Measurements from ENCODE around the gene ADARB2.
"Not testable (repeated sequence)": the region's sequence is repeated elsewhere in the genome, so short reads cannot be mapped to it uniquely, and the experiment has no call there.

ADARB2 gene

DNA sequence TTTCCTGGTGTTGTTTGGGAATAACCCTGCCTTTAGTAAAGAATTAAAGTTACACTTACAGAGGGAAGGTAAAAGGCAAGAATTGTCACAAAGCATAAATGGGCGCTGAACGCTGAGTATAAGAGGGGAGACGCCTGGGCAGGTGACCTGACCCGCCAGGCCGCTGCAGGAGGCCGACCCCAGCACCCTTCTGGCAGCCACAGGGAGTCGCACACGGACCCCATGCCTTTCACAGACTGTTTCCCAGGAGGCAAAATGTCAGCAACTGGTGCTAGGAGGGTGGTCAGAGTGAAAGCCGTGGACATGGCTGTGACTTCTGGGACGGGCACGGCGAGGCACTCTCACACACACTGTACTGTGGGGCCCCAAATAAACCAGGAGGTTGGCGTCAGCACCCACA lies 392.9 kb downstream of the ADARB2 start:
- Histone ChIP-seq H3K27me3 (no peaks in the 10 kb centered on the region), H3K4me1 (ENCODE audit: control insufficient read depth in 1 of 2, insufficient read depth in 1 of 2, low read depth in 1 of 2, low read length in 1 of 2) (no peaks in the 10 kb centered on the region), H3K4me3 (ENCODE audit: low read depth in 1 of 2, low read length in 1 of 2) (no peak overlapping the region), H3K36me3 (no peaks in the 10 kb centered on the region), H3K27ac (no peak overlapping the region), H3K9me3 (no peaks in the 10 kb centered on the region)
- TF ChIP-seq, protein P1, sequence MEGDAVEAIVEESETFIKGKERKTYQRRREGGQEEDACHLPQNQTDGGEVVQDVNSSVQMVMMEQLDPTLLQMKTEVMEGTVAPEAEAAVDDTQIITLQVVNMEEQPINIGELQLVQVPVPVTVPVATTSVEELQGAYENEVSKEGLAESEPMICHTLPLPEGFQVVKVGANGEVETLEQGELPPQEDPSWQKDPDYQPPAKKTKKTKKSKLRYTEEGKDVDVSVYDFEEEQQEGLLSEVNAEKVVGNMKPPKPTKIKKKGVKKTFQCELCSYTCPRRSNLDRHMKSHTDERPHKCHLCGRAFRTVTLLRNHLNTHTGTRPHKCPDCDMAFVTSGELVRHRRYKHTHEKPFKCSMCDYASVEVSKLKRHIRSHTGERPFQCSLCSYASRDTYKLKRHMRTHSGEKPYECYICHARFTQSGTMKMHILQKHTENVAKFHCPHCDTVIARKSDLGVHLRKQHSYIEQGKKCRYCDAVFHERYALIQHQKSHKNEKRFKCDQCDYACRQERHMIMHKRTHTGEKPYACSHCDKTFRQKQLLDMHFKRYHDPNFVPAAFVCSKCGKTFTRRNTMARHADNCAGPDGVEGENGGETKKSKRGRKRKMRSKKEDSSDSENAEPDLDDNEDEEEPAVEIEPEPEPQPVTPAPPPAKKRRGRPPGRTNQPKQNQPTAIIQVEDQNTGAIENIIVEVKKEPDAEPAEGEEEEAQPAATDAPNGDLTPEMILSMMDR (IDR thresholded peaks at IDR 0.05): no peak

DNA sequence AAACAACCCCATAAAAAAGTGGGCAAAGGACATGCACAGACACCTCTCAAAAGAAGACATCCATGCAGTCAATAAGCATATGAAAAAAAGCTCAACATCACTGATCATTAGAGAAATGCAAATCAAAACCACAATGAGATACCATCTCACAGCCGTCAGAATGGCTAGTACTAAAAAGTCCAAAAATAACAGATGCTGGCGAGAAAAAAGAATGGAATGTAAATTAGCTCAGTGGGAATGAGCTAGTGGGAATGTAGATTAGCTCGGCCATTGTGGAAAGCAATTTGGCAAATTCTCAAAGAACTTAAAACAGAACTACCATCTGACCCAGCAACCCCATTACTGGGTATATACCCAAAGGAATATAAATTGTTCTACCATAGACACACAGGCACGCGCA lies 394.1 kb downstream of the ADARB2 start:
- no peaks in the 10 kb centered on the region for H3K36me3 ChIP-seq
- no peaks in the 10 kb centered on the region for H3K27me3 ChIP-seq
- H3K4me1 ChIP-seq (ENCODE audit: control insufficient read depth in 1 of 2, insufficient read depth in 1 of 2, low read depth in 1 of 2, low read length in 1 of 2): no peaks in the 10 kb centered on the region
- H3K27ac ChIP-seq: no peak overlapping the region
- no peaks in the 10 kb centered on the region for H3K9me3 ChIP-seq
- TF ChIP-seq, protein P1 (IDR thresholded peaks at IDR 0.05): no peak
- no peak overlapping the region for H3K4me3 ChIP-seq (ENCODE audit: low read depth in 1 of 2, low read length in 1 of 2)

DNA sequence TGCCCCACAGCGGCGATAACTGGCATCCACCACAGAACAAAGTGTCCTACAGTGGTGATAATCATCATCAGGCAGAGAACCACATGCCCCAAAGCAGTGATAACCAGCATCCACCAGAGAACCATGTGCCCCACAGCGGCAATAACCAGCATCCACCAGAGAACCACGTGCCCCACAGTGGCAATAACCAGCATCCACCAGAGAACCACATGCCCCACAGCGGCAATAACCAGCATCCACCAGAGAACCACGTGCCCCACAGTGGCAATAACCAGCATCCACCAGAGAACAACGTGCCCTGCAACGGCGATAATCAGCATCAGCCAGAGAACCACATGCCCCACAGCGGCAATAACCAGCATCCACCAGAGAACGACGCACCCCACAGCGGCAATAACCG lies 396.3 kb downstream of the ADARB2 start:
- H3K4me3 ChIP-seq (ENCODE audit: low read depth in 1 of 2, low read length in 1 of 2); H3K27ac ChIP-seq; H3K27me3 ChIP-seq; H3K9me3 ChIP-seq; H3K4me1 ChIP-seq (ENCODE audit: control insufficient read depth in 1 of 2, insufficient read depth in 1 of 2, low read depth in 1 of 2, low read length in 1 of 2); H3K36me3 ChIP-seq: not testable (repeated sequence)

DNA sequence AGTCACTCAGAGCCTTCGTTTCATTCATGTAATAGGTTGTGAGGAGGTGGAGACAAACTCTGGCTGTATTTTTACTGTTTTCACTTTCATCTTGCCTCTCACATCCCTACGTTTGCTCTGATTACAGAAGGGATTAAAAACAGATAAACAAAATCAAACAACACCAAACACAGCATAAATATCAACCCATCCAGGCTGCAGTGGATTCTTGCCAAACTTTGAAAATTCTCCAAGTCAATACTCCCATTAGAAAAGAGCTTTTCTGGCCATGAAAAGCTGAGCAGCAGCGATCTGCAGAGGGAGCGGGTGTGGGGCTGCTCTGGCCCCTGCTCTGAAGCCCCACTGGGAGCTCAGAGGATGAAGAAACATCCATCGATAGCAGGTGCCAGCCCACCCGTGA lies 397.9 kb downstream of the ADARB2 start:
- no peaks in the 10 kb centered on the region for H3K36me3 ChIP-seq
- H3K9me3 ChIP-seq: no peaks in the 10 kb centered on the region
- TF ChIP-seq, protein P1 (IDR thresholded peaks at IDR 0.05): no peak
- no peaks in the 10 kb centered on the region for H3K27me3 ChIP-seq
- H3K4me3 ChIP-seq (ENCODE audit: low read depth in 1 of 2, low read length in 1 of 2): no peak overlapping the region
- no peak overlapping the region for H3K27ac ChIP-seq
- no peaks in the 10 kb centered on the region for H3K4me1 ChIP-seq (ENCODE audit: control insufficient read depth in 1 of 2, insufficient read depth in 1 of 2, low read depth in 1 of 2, low read length in 1 of 2)

DNA sequence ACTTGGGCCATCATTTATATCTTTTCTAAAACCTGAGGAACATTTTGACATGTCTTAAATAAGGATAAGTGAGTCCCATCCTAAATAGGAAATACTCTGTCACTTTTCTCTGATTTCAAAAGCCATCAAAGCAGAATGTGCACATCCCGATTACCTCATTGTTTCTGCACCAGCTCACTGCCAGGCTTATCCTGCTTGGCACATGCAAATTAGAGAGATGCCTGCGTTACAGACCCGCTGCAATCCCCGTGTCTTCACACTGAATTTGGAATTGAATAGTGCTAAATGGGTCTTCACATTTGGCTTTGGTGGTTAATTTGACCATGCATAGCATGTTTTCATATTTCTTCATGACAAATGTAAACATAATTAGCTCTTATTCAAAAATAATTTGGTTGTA lies 401.7 kb downstream of the ADARB2 start:
- no peak overlapping the region for H3K4me3 ChIP-seq (ENCODE audit: low read depth in 1 of 2, low read length in 1 of 2)
- H3K36me3 ChIP-seq: no peaks in the 10 kb centered on the region
- H3K9me3 ChIP-seq: no peaks in the 10 kb centered on the region
- H3K27me3 ChIP-seq: peaks cover 12% of the 10 kb centered on the region
- no peak overlapping the region for H3K27ac ChIP-seq
- H3K4me1 ChIP-seq (ENCODE audit: control insufficient read depth in 1 of 2, insufficient read depth in 1 of 2, low read depth in 1 of 2, low read length in 1 of 2): no peaks in the 10 kb centered on the region
- TF ChIP-seq, protein P1 (IDR thresholded peaks at IDR 0.05): no peak

DNA sequence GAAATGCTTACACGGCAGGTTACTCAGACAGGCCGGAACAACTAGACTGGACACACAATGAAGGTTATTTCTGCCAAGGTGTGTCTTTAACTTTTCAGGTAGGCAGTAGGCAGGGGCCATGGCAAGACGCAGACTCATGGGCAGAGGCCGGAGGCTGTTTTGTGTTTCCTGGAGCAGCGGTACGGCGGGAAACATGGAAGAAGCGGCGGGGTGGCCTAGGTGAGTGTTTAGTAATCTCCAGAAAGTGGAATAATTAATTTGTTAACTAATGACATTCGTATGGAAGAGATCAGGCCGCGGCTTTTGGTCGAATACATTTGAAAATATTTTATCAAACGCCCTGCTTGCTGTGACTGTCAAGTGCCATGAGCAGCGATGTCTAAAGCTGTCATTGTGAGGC lies 403.3 kb downstream of the ADARB2 start:
- no peaks in the 10 kb centered on the region for H3K9me3 ChIP-seq
- no peak overlapping the region for H3K4me3 ChIP-seq (ENCODE audit: low read depth in 1 of 2, low read length in 1 of 2)
- no peaks in the 10 kb centered on the region for H3K4me1 ChIP-seq (ENCODE audit: control insufficient read depth in 1 of 2, insufficient read depth in 1 of 2, low read depth in 1 of 2, low read length in 1 of 2)
- no peaks in the 10 kb centered on the region for H3K36me3 ChIP-seq
- H3K27me3 ChIP-seq: peaks cover 12% of the 10 kb centered on the region
- no peak overlapping the region for H3K27ac ChIP-seq
- TF ChIP-seq, protein P1 (IDR thresholded peaks at IDR 0.05): no peak
